ENCODE measurements around the gene TRIM71.
"Not testable (repeated sequence)": the region's sequence is repeated elsewhere in the genome, so short reads cannot be mapped to it uniquely, and the experiment has no call there.

The TRIM71 gene

DNA sequence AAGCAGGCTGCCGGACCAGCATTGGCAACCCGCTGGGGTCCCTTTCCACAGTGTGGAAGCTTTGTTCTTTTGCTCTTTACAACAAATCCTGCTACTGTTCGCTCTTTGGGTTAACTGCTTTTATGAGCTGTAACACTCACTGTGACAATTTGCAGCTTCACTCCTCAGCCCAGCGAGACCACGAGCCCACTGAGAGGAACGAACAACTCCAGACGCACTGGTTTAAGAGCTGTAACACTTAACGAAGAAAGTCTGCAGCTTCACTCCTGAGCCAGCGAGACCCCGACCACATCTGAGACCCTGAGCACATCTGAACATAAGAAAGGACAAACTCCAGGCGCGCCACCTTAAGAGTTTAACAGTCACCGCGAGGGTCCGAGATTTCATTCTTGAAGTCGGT lies 122.9 kb downstream of the TRIM71 start:
- no peak for DNase-seq

DNA sequence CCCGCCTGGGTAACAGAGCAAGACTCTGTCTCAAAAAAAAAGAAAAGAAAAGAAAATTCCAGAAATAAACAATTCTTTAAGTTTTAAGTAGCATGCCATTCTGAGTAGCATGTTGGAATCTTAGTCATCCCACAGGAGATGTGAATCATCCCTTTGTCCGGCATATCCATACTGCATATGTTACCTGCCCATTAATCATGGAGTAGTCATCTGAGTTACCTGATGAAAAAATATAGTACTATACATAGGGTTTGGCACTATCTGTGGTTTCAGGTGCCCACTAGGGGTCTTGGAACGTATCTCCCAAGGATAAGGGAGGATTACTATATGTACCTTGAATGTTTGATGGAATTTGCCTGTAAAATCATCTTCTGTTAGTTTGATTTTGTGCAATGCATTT lies 127.3 kb downstream of the TRIM71 start:
- DNase-seq, result no peak

DNA sequence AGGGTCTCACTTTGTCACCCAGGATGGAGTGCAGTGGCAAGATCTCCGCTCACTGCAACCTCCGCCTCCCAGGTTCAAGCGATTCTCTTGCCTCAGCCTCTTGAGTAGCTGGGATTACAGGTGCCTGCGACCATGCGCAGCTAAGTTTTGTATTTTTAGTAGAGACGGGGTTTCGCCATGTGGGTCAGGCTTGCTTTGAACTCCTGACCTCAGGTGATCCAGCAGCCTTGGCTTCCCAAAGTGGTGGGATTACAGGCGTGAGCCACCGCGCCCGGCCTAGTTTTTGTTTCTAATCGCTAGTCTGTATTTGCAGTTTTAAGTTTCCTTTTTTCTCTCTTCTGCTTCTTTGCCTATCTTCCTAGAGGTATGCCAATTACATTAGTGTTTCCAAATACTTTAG lies 127.8 kb downstream of the TRIM71 start:
- DNase-seq, result not testable (repeated sequence)

DNA sequence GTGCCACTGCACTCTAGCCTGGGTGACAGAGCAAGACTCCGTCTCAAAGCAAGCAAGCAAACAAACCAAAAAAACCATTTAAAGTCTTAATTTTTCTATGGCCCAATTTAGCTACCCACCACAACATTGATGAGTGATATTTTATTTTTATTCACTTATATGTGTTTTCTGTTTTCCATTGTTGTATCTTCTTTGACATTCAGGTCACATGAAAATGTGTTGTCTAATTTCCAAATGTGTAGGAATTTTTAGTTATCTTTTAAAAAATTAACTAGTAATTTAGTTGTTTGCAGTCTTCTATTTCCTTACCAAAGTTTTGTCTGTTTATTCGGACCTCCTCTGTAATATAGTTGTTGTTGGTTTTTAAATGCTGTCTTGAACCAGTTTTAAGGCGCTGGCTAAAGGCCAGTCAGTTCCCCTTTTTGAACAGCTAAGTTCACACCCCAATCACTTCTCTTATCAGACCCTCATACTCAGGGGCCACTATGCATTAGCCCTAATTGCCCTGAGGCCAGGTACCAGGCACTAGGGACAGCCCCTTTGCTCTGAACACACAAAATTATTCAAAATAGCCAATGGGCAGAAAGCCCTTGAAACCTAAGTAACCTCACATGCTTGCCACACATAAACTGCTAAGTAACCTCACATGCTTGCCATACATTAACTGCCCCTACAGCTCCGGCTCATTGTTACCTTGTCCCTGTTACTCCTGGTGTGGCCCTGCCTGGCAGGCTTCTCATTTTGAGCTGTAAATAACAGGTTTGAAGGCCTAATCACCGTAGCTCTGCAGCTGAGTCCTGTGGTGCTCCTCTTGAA lies 129.4 kb downstream of the TRIM71 start:
- no peak for DNase-seq

Data from activated naive CD4-positive, alpha-beta T cell treated with anti-CD3 and anti-CD28 coated beads, Interleukin-2, amount 50 U/mL, for 16 hours (primary cell).